Measurements from ENCODE around the gene INO80C.

Gene INO80C

GRCh38 chr18:35418610-35419009 is 79.2 kb downstream of the INO80C start:
- DNase-seq: no peak
